Fibroblast of peridontal ligament (primary cell): ENCODE data around the gene SSTR3.
"Not testable (repeated sequence)": the region's sequence is repeated elsewhere in the genome, so short reads cannot be mapped to it uniquely, and the experiment has no call there.

Source experiments
- DNase-seq: peaks from one replicate; pipeline ENCODE4 v3.0.0-alpha.2; 2010; ENCODE audit errors: extremely low read depth

The SSTR3 gene

GRCh38 chr22:37212174-37212906, at the start of gene SSTR3:
SSTR3 (minus strand) TSS chr22:37212477; CDS start chr22:37207803, 4,674 bp downstream.
- DNase-seq = no peak

- DNase-seq = peak; percentile 44
Measured at GRCh38 chr22:37260901-37261336, 48.6 kb upstream of the SSTR3 start.

GRCh38 chr22:37260155-37260795, 48.0 kb upstream of the SSTR3 start:
- no peak for DNase-seq

- peak; percentile 49 for DNase-seq
Measured at GRCh38 chr22:37259540-37260029, 47.3 kb upstream of the SSTR3 start.

GRCh38 chr22:37258753-37259401, 46.6 kb upstream of the SSTR3 start:
- no peak for DNase-seq

- DNase-seq = no peak
Measured at GRCh38 chr22:37258005-37258752, 45.9 kb upstream of the SSTR3 start.

- no peak for DNase-seq
Measured at GRCh38 chr22:37256075-37256726, 43.9 kb upstream of the SSTR3 start.

GRCh38 chr22:37255558-37256006, 43.3 kb upstream of the SSTR3 start:
- no peak for DNase-seq

GRCh38 chr22:37254867-37255233, 42.6 kb upstream of the SSTR3 start:
- no peak for DNase-seq

GRCh38 chr22:37254209-37254866, 42.1 kb upstream of the SSTR3 start:
- peak; percentile 54 for DNase-seq

GRCh38 chr22:37253126-37253660, 40.9 kb upstream of the SSTR3 start:
- no peak for DNase-seq

GRCh38 chr22:37251836-37252235, 39.6 kb upstream of the SSTR3 start:
- DNase-seq = not testable (repeated sequence)

- DNase-seq = no peak
Measured at GRCh38 chr22:37249986-37250385, 37.7 kb upstream of the SSTR3 start.

- DNase-seq = no peak
Measured at GRCh38 chr22:37248251-37248650, 36.0 kb upstream of the SSTR3 start.

GRCh38 chr22:37245740-37246139, 33.5 kb upstream of the SSTR3 start:
- DNase-seq = no peak

- DNase-seq = no peak
Measured at GRCh38 chr22:37244922-37245722, 32.8 kb upstream of the SSTR3 start.

- no peak for DNase-seq
Measured at GRCh38 chr22:37244114-37244921, 32.0 kb upstream of the SSTR3 start, which contains the start of gene RAC2. RAC2 (minus strand) TSS chr22:37244269; CDS start chr22:37244148, 121 bp downstream.

- no peak for DNase-seq
Measured at GRCh38 chr22:37243402-37244113, 31.3 kb upstream of the SSTR3 start.
